Lower leg skin (tissue), 4 donors: ENCODE results near the gene SGTB. TPM values are rescaled to one million over a fixed set of nuclear protein-coding genes. Genes with fewer than 3 reads are reported as not detected.

Source experiments
- DNase-seq, 2 donors: peaks; one replicate each; pipeline ENCODE4 v3.0.0-alpha.2; 2019; ENCODE audit warnings: low spot score in 2 of 2
- H3K4me3 ChIP-seq: fragments of 200-600 bp; sonication (generic); 2 replicates; pipeline ENCODE4 v1.5.1; 2017; ENCODE audit warnings: mild to moderate bottlenecking, low read depth; ENCODE audit not compliant: poor library complexity, severe bottlenecking
- CTCF ChIP-seq, 3 donors: fragments of 450-650 bp; IDR thresholded peaks; one replicate each; pipeline ENCODE4 v1.5.1; 2016; ENCODE audit warnings: antibody characterized with exemption in 3 of 3, mild to moderate bottlenecking in 3 of 3, moderate library complexity in 2 of 3
- POLR2A ChIP-seq, 2 donors: fragments of 450-650 bp; IDR thresholded peaks; one replicate each; pipeline ENCODE4 v1.6.1; 2016 to 2017; ENCODE audit warnings: antibody characterized with exemption in 2 of 2, mild to moderate bottlenecking in 1 of 2, moderate library complexity in 1 of 2
- WGBS, 2 donors: methylation state at CpG; one replicate each; pipeline ENCODE4 v1.1.5; 2018; 5-methylcytosine and 5-hydroxymethylcytosine counted together
- intact Hi-C: fragments of 100-400 bp; cut with DNase I; formaldehyde crosslinking; loops from one replicate; pipeline ENCODE4 v1.15.0; 2023; ENCODE audit warnings: low total_unique reads
- total RNA-seq, 4 donors: library from RNA; depleted of rRNA; stranded (reverse); fragments of >200 nt; gene quantifications; one replicate each; pipeline ENCODE4 v1.1.0, GENCODE V29; 2016

The SGTB gene
- total RNA-seq, 4 donors from 2014 or later, result 5.8 to 6.4 (median 6.0) TPM

- no peak for TF ChIP-seq POLR2A (IDR thresholded peaks at IDR 0.05)
- TF ChIP-seq CTCF (IDR thresholded peaks at IDR 0.05), result no peak
- DNase-seq, result no peak
- H3K4me3 ChIP-seq, result no peak overlapping the region
- intact Hi-C loops, result no loop called here
Observed at GRCh38 chr5:65718576-65719310, 3.2 kb downstream of the SGTB start.

GRCh38 chr5:65708145-65708544 is 13.8 kb downstream of the SGTB start:
- 85 to 93% methylated on average over 4 of the region's 4 CpGs for WGBS, 2 donors
- DNase-seq, result no peak
- intact Hi-C loops, result no loop called here
- no peak overlapping the region for H3K4me3 ChIP-seq
- TF ChIP-seq POLR2A (IDR thresholded peaks at IDR 0.05), result no peak
- no peak for TF ChIP-seq CTCF (IDR thresholded peaks at IDR 0.05)

- TF ChIP-seq POLR2A (IDR thresholded peaks at IDR 0.05) (no peak), CTCF (IDR thresholded peaks at IDR 0.05) (no peak)
- intact Hi-C loops, result no loop called here
- DNase-seq, result no peak
- 91 to 94% methylated on average over 4 of the region's 4 CpGs for WGBS, 2 donors
- no peak overlapping the region for H3K4me3 ChIP-seq
Observed at GRCh38 chr5:65707663-65708062, 14.2 kb downstream of the SGTB start.

- WGBS, 2 donors, result 66 to 68% methylated on average over 2 of the region's 2 CpGs
- TF ChIP-seq POLR2A (IDR thresholded peaks at IDR 0.05) (no peak), CTCF (IDR thresholded peaks at IDR 0.05) (no peak)
Observed at GRCh38 chr5:65704621-65705239, 17.2 kb downstream of the SGTB start.

GRCh38 chr5:65702036-65702435 is 19.9 kb downstream of the SGTB start:
- WGBS, 2 donors, result 98 to 99% methylated on average over 3 of the region's 3 CpGs
- no peak overlapping the region for H3K4me3 ChIP-seq
- intact Hi-C loops, result no loop called here
- DNase-seq, result no peak
- no peak for TF ChIP-seq POLR2A (IDR thresholded peaks at IDR 0.05)
- TF ChIP-seq CTCF (IDR thresholded peaks at IDR 0.05), result no peak

More at GRCh38 chr5:65704621-65705239, 17.2 kb downstream of the SGTB start:
- DNase-seq, result no peak
- no peak overlapping the region for H3K4me3 ChIP-seq
- intact Hi-C loops, result no loop called here
